ENCODE data around the gene ACOX1. TPM values are rescaled to one million over a fixed set of nuclear protein-coding genes. Genes with fewer than 3 reads are reported as not detected.
"Not testable (repeated sequence)": the region's sequence is repeated elsewhere in the genome, so short reads cannot be mapped to it uniquely, and the experiment has no call there.

ACOX1 gene
- total RNA-seq, 4 donors from 2014 or later, result 37.0 to 254 (median 212) TPM

DNA sequence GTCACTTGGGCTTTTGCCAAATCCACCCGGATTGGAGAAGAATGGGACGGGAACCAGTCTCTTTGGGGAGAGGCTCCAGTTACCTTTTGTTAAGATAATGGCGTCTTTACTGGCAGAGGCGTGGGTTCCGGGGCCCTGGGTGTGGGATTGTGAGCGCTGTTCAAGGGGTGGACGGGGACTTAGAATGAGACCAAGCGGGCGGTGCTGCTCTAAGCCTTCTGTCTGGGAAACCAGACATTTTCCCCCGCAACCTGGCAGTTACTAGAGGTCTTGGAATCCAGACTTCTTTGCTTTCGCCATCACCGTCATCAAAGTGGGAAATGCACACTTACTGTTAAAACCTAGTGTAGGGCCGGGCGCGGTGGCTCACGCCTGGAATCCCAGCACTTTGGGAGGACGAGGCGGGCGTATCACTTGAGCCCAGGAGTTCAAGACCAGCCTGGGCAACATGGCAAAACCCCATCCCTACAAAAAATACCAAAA is 780 bp upstream of the ACOX1 start:
- WGBS, 2 donors (ENCODE audit: low coverage in 1 of 2), result 0 to 6% methylated on average over 3 to 19 of the region's 19 CpGs
- Histone ChIP-seq H3K27ac (peak overlapping the region; percentile 97 to 98 (median 98)), H3K4me1 (peaks cover 0 to 55% (median 44%) of the 10 kb centered on the region in 4 donors), H3K4me3 (peak overlapping the region; percentile 12 to 84 (median 75)), H3K9me3 (no peaks in the 10 kb centered on the region), H3K36me3 (no peaks in the 10 kb centered on the region), H3K27me3 (no peaks in the 10 kb centered on the region)
- TF ChIP-seq EP300 (IDR thresholded peaks at IDR 0.05; ENCODE audit: low read depth) (no peak), POLR2A (IDR thresholded peaks at IDR 0.05) (no peak), POLR2AphosphoS5 (IDR thresholded peaks at IDR 0.05) (no peak)
- TF ChIP-seq, protein P1, sequence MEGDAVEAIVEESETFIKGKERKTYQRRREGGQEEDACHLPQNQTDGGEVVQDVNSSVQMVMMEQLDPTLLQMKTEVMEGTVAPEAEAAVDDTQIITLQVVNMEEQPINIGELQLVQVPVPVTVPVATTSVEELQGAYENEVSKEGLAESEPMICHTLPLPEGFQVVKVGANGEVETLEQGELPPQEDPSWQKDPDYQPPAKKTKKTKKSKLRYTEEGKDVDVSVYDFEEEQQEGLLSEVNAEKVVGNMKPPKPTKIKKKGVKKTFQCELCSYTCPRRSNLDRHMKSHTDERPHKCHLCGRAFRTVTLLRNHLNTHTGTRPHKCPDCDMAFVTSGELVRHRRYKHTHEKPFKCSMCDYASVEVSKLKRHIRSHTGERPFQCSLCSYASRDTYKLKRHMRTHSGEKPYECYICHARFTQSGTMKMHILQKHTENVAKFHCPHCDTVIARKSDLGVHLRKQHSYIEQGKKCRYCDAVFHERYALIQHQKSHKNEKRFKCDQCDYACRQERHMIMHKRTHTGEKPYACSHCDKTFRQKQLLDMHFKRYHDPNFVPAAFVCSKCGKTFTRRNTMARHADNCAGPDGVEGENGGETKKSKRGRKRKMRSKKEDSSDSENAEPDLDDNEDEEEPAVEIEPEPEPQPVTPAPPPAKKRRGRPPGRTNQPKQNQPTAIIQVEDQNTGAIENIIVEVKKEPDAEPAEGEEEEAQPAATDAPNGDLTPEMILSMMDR (IDR thresholded peaks at IDR 0.05), result no peak
- DNase-seq, result no peak
- intact Hi-C loops (cut with DNase I; ENCODE audit: low total_unique reads), result no loop called here
- in situ Hi-C loops (cut with MboI; ENCODE audit: low pct_ligation_motif_present in 1 of 4, low pct_unique_long_range_greater_than_20kb in 1 of 4, low sequenced_read_pairs in 3 of 4), result loop anchor here in 1 of 4 donors (10.0 kb wide), 1 partner anchor 65 kb away; no protein-coding TSS in a partner anchor

DNA sequence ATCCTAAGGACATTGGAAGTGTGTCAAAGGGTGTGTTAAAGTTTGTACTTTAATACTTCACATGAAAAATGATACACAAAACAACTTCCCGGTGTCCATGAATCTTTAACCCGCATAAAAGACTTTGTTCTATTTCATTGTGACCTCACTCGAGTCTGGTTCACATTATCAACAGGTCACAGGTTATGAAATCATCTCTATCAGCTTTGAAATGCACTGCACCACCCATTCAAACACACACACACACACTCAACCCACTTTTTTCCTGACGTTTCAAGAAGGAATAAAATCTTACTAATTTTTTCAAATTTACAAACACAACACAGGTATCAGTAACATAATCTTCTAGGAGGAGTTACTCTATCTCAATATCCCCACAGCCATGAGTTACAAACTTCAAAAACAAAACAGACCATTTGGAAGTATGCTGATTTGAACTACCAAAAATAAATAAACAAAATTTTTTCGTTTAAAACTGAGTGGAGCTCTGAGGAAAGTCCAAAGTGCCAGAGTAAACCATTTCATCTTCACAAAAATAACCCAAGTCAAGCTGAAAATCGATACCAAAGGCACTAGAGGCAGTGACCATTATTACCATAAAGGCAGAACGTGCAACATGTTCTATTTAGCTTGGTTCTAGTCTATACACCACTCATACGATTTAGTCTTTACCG is 2.7 kb downstream of the ACOX1 start:
- Histone ChIP-seq H3K36me3 (peaks cover 0 to 6% (median 2%) of the 10 kb centered on the region in 4 donors), H3K4me3 (peak overlapping the region in 1 of 4 donors; percentile 77), H3K27me3 (no peaks in the 10 kb centered on the region), H3K9me3 (no peaks in the 10 kb centered on the region), H3K4me1 (peaks cover 0 to 51% (median 40%) of the 10 kb centered on the region in 4 donors), H3K27ac (peak overlapping the region; percentile 51 to 98 (median 82))
- in situ Hi-C loops (cut with MboI; ENCODE audit: low pct_ligation_motif_present in 1 of 4, low pct_unique_long_range_greater_than_20kb in 1 of 4, low sequenced_read_pairs in 3 of 4), result no loop called here
- intact Hi-C loops (cut with DNase I; ENCODE audit: low total_unique reads), result no loop called here
- 48 to 53% methylated on average over 9 of the region's 9 CpGs for WGBS, 2 donors (ENCODE audit: low coverage in 1 of 2)
- TF ChIP-seq POLR2A (IDR thresholded peaks at IDR 0.05), result peak; percentile 61
- TF ChIP-seq EP300 (IDR thresholded peaks at IDR 0.05; ENCODE audit: low read depth), result no peak
- peak in 2 of 3 donors; percentile 48 to 85 for TF ChIP-seq POLR2AphosphoS5 (IDR thresholded peaks at IDR 0.05)
- DNase-seq, result no peak

DNA sequence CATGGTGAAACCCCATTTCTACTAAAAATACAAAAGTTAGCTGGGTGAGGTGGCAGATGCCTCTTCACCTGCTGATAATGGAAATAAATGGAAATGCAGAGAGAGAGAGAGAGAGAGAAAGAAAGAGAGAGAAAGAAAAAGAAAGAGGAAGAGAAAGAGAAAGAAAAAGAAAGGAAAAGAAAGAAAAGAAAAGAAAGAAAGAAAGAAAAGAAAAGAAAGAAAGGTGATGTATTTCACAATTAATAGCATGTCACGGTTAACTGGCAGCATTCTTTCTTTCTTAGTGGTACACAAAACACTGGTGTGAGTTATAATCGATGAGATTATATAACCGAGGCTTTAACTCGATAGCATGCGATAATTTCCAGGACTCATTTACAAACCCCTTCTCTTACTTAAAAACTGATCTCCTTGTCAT is 3.2 kb downstream of the ACOX1 start:
- 45 to 55% methylated on average over 5 of the region's 5 CpGs for WGBS, 2 donors (ENCODE audit: low coverage in 1 of 2)
- peak overlapping the region in 1 of 4 donors; percentile 77 for H3K4me3 ChIP-seq

GRCh38 chr17:75975187-75975586 is 3.8 kb downstream of the ACOX1 start:
- Histone ChIP-seq H3K4me1 (peaks cover 0 to 46% (median 34%) of the 10 kb centered on the region in 4 donors), H3K27ac (peak overlapping the region; percentile 51 to 98 (median 82))
- H3K36me3 ChIP-seq; H3K27me3 ChIP-seq; H3K9me3 ChIP-seq; H3K4me3 ChIP-seq; intact Hi-C loops (cut with DNase I; ENCODE audit: low total_unique reads); in situ Hi-C loops (cut with MboI; ENCODE audit: low pct_ligation_motif_present in 1 of 4, low pct_unique_long_range_greater_than_20kb in 1 of 4, low sequenced_read_pairs in 3 of 4); DNase-seq: not testable (repeated sequence)
- WGBS, 2 donors (ENCODE audit: low coverage in 1 of 2), result 93 to 94% methylated on average over 2 to 6 of the region's 6 CpGs

More for the DNA sequence above, 3.2 kb downstream of the ACOX1 start:
- TF ChIP-seq, protein P1 (IDR thresholded peaks at IDR 0.05), result no peak
- no peak for TF ChIP-seq POLR2A (IDR thresholded peaks at IDR 0.05)
- DNase-seq, result no peak
- intact Hi-C loops (cut with DNase I; ENCODE audit: low total_unique reads) (no loop called here), in situ Hi-C loops (cut with MboI; ENCODE audit: low pct_ligation_motif_present in 1 of 4, low pct_unique_long_range_greater_than_20kb in 1 of 4, low sequenced_read_pairs in 3 of 4) (no loop called here)
- H3K36me3 ChIP-seq, result peaks cover 0 to 6% (median 2%) of the 10 kb centered on the region in 4 donors
- peaks cover 0 to 47% (median 39%) of the 10 kb centered on the region in 4 donors for H3K4me1 ChIP-seq
- H3K27me3 ChIP-seq, result no peaks in the 10 kb centered on the region
- peak overlapping the region; percentile 51 to 98 (median 82) for H3K27ac ChIP-seq
- H3K9me3 ChIP-seq, result no peaks in the 10 kb centered on the region

DNA sequence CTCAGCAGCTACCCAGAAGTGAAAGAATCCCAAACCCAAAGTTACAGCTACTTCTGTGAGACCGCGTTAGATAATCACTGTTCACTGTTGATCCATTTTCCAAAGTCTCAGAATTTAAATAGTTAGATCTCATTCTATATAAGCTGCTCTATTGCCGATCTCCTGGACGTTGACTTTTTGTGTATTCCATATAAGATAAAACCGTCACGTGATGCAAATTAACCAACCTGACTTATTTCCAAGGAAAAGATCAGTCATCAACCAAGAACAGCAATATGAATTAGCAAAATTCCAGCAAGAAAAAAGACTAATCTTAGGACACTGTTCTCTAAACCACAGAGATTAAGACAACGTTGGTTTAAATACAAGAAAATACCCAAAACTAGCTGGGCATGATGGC is 8.3 kb downstream of the ACOX1 start:
- 83 to 91% methylated on average over 7 of the region's 7 CpGs for WGBS, 2 donors (ENCODE audit: low coverage in 1 of 2)
- Histone ChIP-seq H3K27me3 (no peaks in the 10 kb centered on the region), H3K4me1 (peaks cover 0 to 15% (median 4%) of the 10 kb centered on the region in 4 donors), H3K36me3 (peaks cover 0 to 10% (median 3%) of the 10 kb centered on the region in 4 donors), H3K9me3 (no peaks in the 10 kb centered on the region), H3K27ac (peak overlapping the region in 1 of 4 donors; percentile 35), H3K4me3 (no peak overlapping the region)
- intact Hi-C loops (cut with DNase I; ENCODE audit: low total_unique reads) (no loop called here), in situ Hi-C loops (cut with MboI; ENCODE audit: low pct_ligation_motif_present in 1 of 4, low pct_unique_long_range_greater_than_20kb in 1 of 4, low sequenced_read_pairs in 3 of 4) (no loop called here)
- TF ChIP-seq POLR2AphosphoS5 (IDR thresholded peaks at IDR 0.05) (no peak), EP300 (IDR thresholded peaks at IDR 0.05; ENCODE audit: low read depth) (no peak)
- TF ChIP-seq, protein P1 (IDR thresholded peaks at IDR 0.05), result no peak
- DNase-seq, result no peak

Data from transverse colon (tissue), 4 donors.